ENCODE data around the gene NEURL1. TPM values are rescaled to one million over a fixed set of nuclear protein-coding genes. Genes with fewer than 3 reads are reported as not detected.

NEURL1 gene
- total and polyA plus RNA-seq, 4 experiments from 2014 or later, result 0.76 to 0.96 (median 0.83) TPM

GRCh38 chr10:103640436-103641181 lies 147.1 kb downstream of the NEURL1 start:
- intact Hi-C loops (cut with micrococcal nuclease), result no loop called here
- ChIA-PET CTCF (ENCODE audit: partially characterized antibody) (no interaction called here), POLR2A (ENCODE audit: partially characterized antibody) (no interaction called here)
- Histone ChIP-seq H3K4me3 (ENCODE audit: low read length in 2 of 2) (no peak overlapping the region), H3K9me3 (ENCODE audit: control insufficient read depth in 1 of 2, low read length in 2 of 2) (no peaks in the 10 kb centered on the region), H3K36me3 (ENCODE audit: insufficient read depth, low read length) (no peaks in the 10 kb centered on the region), H3K27me3 (ENCODE audit: insufficient read depth, low read length) (no peaks in the 10 kb centered on the region), H3K27ac (ENCODE audit: low read depth, low read length) (no peak overlapping the region), H3K4me1 (ENCODE audit: insufficient read depth, low read length) (no peaks in the 10 kb centered on the region)
- Mint-ChIP-seq H3K4me1 (peaks cover 0 to 5% (median 0%) of the 10 kb centered on the region in 4 donors), H3K9me3 (no peaks in the 10 kb centered on the region), H3K36me3 (peaks cover 0 to 1% of the 10 kb centered on the region in 2 donors), H3K27ac (no peak overlapping the region), H3K4me3 (no peak overlapping the region), H3K27me3 (no peaks in the 10 kb centered on the region)
- DNase-seq, result no peak

GRCh38 chr10:103641326-103641725 lies 147.8 kb downstream of the NEURL1 start:
- CTCF ChIA-PET (ENCODE audit: partially characterized antibody), result no interaction called here
- Histone ChIP-seq H3K4me3 (ENCODE audit: low read length in 2 of 2) (no peak overlapping the region), H3K36me3 (ENCODE audit: insufficient read depth, low read length) (no peaks in the 10 kb centered on the region), H3K4me1 (ENCODE audit: insufficient read depth, low read length) (no peaks in the 10 kb centered on the region), H3K9me3 (ENCODE audit: control insufficient read depth in 1 of 2, low read length in 2 of 2) (no peaks in the 10 kb centered on the region), H3K27me3 (ENCODE audit: insufficient read depth, low read length) (no peaks in the 10 kb centered on the region), H3K27ac (ENCODE audit: low read depth, low read length) (no peak overlapping the region)
- Mint-ChIP-seq H3K27me3 (no peaks in the 10 kb centered on the region), H3K4me1 (peaks cover 0 to 5% (median 0%) of the 10 kb centered on the region in 4 donors), H3K36me3 (peaks cover 0 to 3% of the 10 kb centered on the region in 2 donors), H3K4me3 (no peak overlapping the region), H3K27ac (no peak overlapping the region), H3K9me3 (no peaks in the 10 kb centered on the region)
- POLR2A ChIA-PET (ENCODE audit: partially characterized antibody), result no interaction called here
- intact Hi-C loops (cut with micrococcal nuclease), result no loop called here
- no peak for DNase-seq

Other genes starting within 250 kb of the NEURL1 start
- gene RPEL1, start 247.8 kb upstream of the NEURL1 start, total RNA-seq, result not detected
- not detected for gene RPEL1, start 247.8 kb upstream of the NEURL1 start, polyA plus RNA-seq
- not detected for gene INA, start 216.6 kb upstream of the NEURL1 start, total RNA-seq
- not detected for gene INA, start 216.6 kb upstream of the NEURL1 start, polyA plus RNA-seq
- 1 to 10 TPM; 8.7 to 8.8 TPM for gene PCGF6, start 142.6 kb upstream of the NEURL1 start, total RNA-seq
- 10 to 100 TPM in 1 of 2 donors, 1 to 10 TPM in 1; 6.4 to 11.2 TPM for gene PCGF6, start 142.6 kb upstream of the NEURL1 start, polyA plus RNA-seq
- 1 to 10 TPM; 7.5 to 7.9 TPM for gene TAF5, start 125.7 kb upstream of the NEURL1 start, total RNA-seq
- 1 to 10 TPM; 2.5 to 4.1 TPM for gene TAF5, start 125.7 kb upstream of the NEURL1 start, polyA plus RNA-seq
- gene ATP5MK, start 97.2 kb upstream of the NEURL1 start, total RNA-seq, result 100 to 1,000 TPM; 148 to 157 TPM
- 100 to 1,000 TPM; 477 to 548 TPM for gene ATP5MK, start 97.2 kb upstream of the NEURL1 start, polyA plus RNA-seq
- 10 to 100 TPM; 37.8 to 45.0 TPM for gene PDCD11, start 97.1 kb upstream of the NEURL1 start, total RNA-seq
- 10 to 100 TPM in 1 of 2 donors, 1 to 10 TPM in 1; 2.5 to 16.1 TPM for gene PDCD11, start 97.1 kb upstream of the NEURL1 start, polyA plus RNA-seq
- 10 to 100 TPM; 80.5 to 84.6 TPM for gene CALHM2, start 41.3 kb upstream of the NEURL1 start, total RNA-seq
- 10 to 100 TPM; 40.3 to 65.0 TPM for gene CALHM2, start 41.3 kb upstream of the NEURL1 start, polyA plus RNA-seq
- gene CALHM1, start 34.8 kb upstream of the NEURL1 start, total RNA-seq, result not detected
- not detected for gene CALHM1, start 34.8 kb upstream of the NEURL1 start, polyA plus RNA-seq
- gene CALHM3, start 14.5 kb upstream of the NEURL1 start, total RNA-seq, result not detected
- gene CALHM3, start 14.5 kb upstream of the NEURL1 start, polyA plus RNA-seq, result not detected

Data from CD4-positive, alpha-beta memory T cell (primary cell).